SK-N-SH (cell line): ENCODE data around the gene KCNK18. TPM values are rescaled to one million over a fixed set of nuclear protein-coding genes. Genes with fewer than 3 reads are reported as not detected.

Experiments
- CTCF ChIA-PET: fragments of 300-600, 350-600 bp; formaldehyde crosslinking; extraction: SDS; loops from one replicate; lab custom pipeline; 2021; lab: Yijun Ruan, JAX
- POLR2A ChIA-PET: fragments of 350-600 bp; sonication (Branson Sonifier 250); formaldehyde crosslinking; extraction: SDS; loops from one replicate; lab custom pipeline; 2020; ENCODE audit warnings: antibody characterized with exemption, inconsistent platforms; lab: Yijun Ruan, JAX
- DNase-seq: peaks from one replicate; pipeline ENCODE4 v3.0.0; 2012
- H2AFZ ChIP-seq: fragments of 200-600 bp; sonication (generic); 2 replicates; pipeline ENCODE4 v1.8.1; 2016; ENCODE audit warnings: antibody characterized with exemption, mild to moderate bottlenecking, low read depth
- H3F3A ChIP-seq: fragments of 200-600 bp; sonication (generic); replicated peaks from 2 replicates; pipeline ENCODE3; 2016; ENCODE audit warnings: antibody characterized with exemption, mild to moderate bottlenecking; ENCODE audit not compliant: insufficient read depth
- H3K27ac ChIP-seq, 2 experiments: fragments of 200-500 bp in 1 of 2; fragments of 200-600 bp in 1 of 2; sonication (Bioruptor generic) in 1 of 2; sonication (generic), shearing (Covaris generic) in 1 of 2; 2 replicates each; pipeline versions ENCODE4 v1.5.1 to v1.6.1; 2014 to 2016; ENCODE audit warnings: low read depth in 2 of 2, inconsistent platforms in 1 of 2, low read length in 1 of 2, mild to moderate bottlenecking in 1 of 2, mixed read lengths in 1 of 2
- H3K27me3 ChIP-seq: fragments of 200-600 bp; sonication (generic), shearing (Covaris generic); 2 replicates; pipeline ENCODE4 v1.6.1; 2016; ENCODE audit warnings: mixed run types; ENCODE audit not compliant: insufficient read depth
- H3K36me3 ChIP-seq, 2 experiments: fragments of 200-500 bp in 1 of 2; fragments of 200-600 bp in 1 of 2; sonication (Bioruptor generic) in 1 of 2; sonication (generic) in 1 of 2; replicated peaks in 1 of 2; 2 replicates each; pipeline versions ENCODE3 to v1.5.1; 2014 to 2016; ENCODE audit warnings: low read length in 1 of 2, mild to moderate bottlenecking in 1 of 2; ENCODE audit not compliant: insufficient read depth in 2 of 2, control insufficient read depth in 1 of 2
- H3K4me1 ChIP-seq, 2 experiments: fragments of 200-500 bp in 1 of 2; fragments of 200-600 bp in 1 of 2; sonication (Bioruptor generic) in 1 of 2; sonication (generic), shearing (Covaris generic) in 1 of 2; 2 replicates each; pipeline versions ENCODE4 v1.5.1 to v1.6.1; 2014 to 2016; ENCODE audit warnings: low read depth in 1 of 2, low read length in 1 of 2, mixed run types in 1 of 2; ENCODE audit not compliant: insufficient read depth in 2 of 2, control insufficient read depth in 1 of 2
- H3K4me2 ChIP-seq: fragments of 200-600 bp; sonication (generic), shearing (Covaris generic); 2 replicates; pipeline ENCODE4 v1.6.1; 2017; ENCODE audit warnings: mixed run types
- H3K4me3 ChIP-seq, 2 experiments: fragments of 200-500 bp in 1 of 2; fragments of 200-600 bp in 1 of 2; sonication (Bioruptor generic) in 1 of 2; sonication (generic), shearing (Covaris generic) in 1 of 2; 2 replicates each; pipeline versions ENCODE4 v1.5.1 to v1.8.1; 2014 to 2016; ENCODE audit warnings: low read depth in 2 of 2, inconsistent platforms in 1 of 2, low read length in 1 of 2, mild to moderate bottlenecking in 1 of 2, mixed read lengths in 1 of 2, moderate library complexity in 1 of 2
- H3K79me2 ChIP-seq: fragments of 200-600 bp; sonication (generic); 2 replicates; pipeline ENCODE4 v1.8.1; 2017; ENCODE audit warnings: mild to moderate bottlenecking; ENCODE audit not compliant: insufficient read depth
- H3K9ac ChIP-seq: fragments of 200-600 bp; sonication (generic); 2 replicates; pipeline ENCODE4 v1.6.1; 2017; ENCODE audit warnings: mixed run types
- H3K9me2 ChIP-seq: fragments of 200-600 bp; sonication (generic); 2 replicates; pipeline ENCODE4 v1.6.1; 2017; ENCODE audit warnings: mixed run types
- H3K9me3 ChIP-seq: fragments of 200-600 bp; sonication (generic); 2 replicates; pipeline ENCODE4 v1.6.1; 2017; ENCODE audit warnings: mixed run types, mild to moderate bottlenecking, moderate library complexity
- H4K20me1 ChIP-seq: fragments of 200-600 bp; sonication (generic); 2 replicates; pipeline ENCODE4 v1.6.1; 2017; ENCODE audit warnings: mild to moderate bottlenecking, mixed run types; ENCODE audit not compliant: insufficient read depth
- CHD2 ChIP-seq: fragments of 150-350 bp; IDR thresholded peaks from 2 replicates; pipeline ENCODE4 v1.6.1; 2018; ENCODE audit warnings: low read length; ENCODE audit not compliant: partially characterized antibody
- EP300 ChIP-seq, 2 experiments: IDR thresholded peaks; 2 replicates each; pipeline versions ENCODE4 v1.4.0 to v1.6.1; 2012; ENCODE audit warnings: borderline replicate concordance in 1 of 2, low read depth in 1 of 2, low read length in 1 of 2
- EZH2phosphoT487 ChIP-seq: fragments of 200-600 bp; sonication (generic); IDR thresholded peaks from 2 replicates; pipeline ENCODE4 v1.6.1; 2017; ENCODE audit warnings: low read depth, mixed run types, mild to moderate bottlenecking, antibody characterized with exemption, moderate library complexity, borderline replicate concordance
- FOSL2 ChIP-seq: IDR thresholded peaks from 2 replicates; pipeline ENCODE4 v1.4.0; 2012; ENCODE audit warnings: low read depth, mild to moderate bottlenecking, moderate library complexity, borderline replicate concordance
- FOXM1 ChIP-seq: IDR thresholded peaks from 2 replicates; pipeline ENCODE4 v1.4.0; 2012; ENCODE audit warnings: low read depth, mild to moderate bottlenecking
- GATA2 ChIP-seq: sonication (generic); formaldehyde crosslinking; IDR thresholded peaks from 2 replicates; pipeline ENCODE4 v1.5.0; 2020; ENCODE audit warnings: mild to moderate bottlenecking, missing genetic modification reagents
- IRF3 ChIP-seq: fragments of 150-350 bp; IDR thresholded peaks from 2 replicates; pipeline ENCODE4 v1.6.1; 2016; ENCODE audit warnings: mild to moderate bottlenecking, low read depth, low read length
- JUND ChIP-seq: IDR thresholded peaks from 2 replicates; pipeline ENCODE4 v1.4.0; 2012
- MAX ChIP-seq: IDR thresholded peaks from 2 replicates; pipeline ENCODE4 v1.4.0; 2012; ENCODE audit warnings: low read depth
- MXI1 ChIP-seq: IDR thresholded peaks from 2 replicates; pipeline ENCODE4 v1.6.1; 2012; ENCODE audit warnings: mild to moderate bottlenecking, low read depth, low read length, improper control_type of control experiment
- NRF1 ChIP-seq: IDR thresholded peaks from 2 replicates; pipeline ENCODE4 v1.6.1; 2012; ENCODE audit warnings: low read depth, mild to moderate bottlenecking, low read length
- POLR2AphosphoS5 ChIP-seq: IDR thresholded peaks from 2 replicates; pipeline ENCODE4 v1.6.1; 2012; ENCODE audit warnings: low read depth, low read length
- RAD21 ChIP-seq: IDR thresholded peaks from 2 replicates; pipeline ENCODE4 v1.6.1; 2012; ENCODE audit warnings: mild to moderate bottlenecking, low read length
- RFX5 ChIP-seq: IDR thresholded peaks from 2 replicates; pipeline ENCODE4 v1.6.1; 2012; ENCODE audit warnings: mild to moderate bottlenecking, improper control_type of control experiment, low read length
- SIN3A ChIP-seq: IDR thresholded peaks from 2 replicates; pipeline ENCODE4 v1.6.1; 2012; ENCODE audit warnings: low read depth, mild to moderate bottlenecking, low read length, moderate library complexity, borderline replicate concordance
- SMC3 ChIP-seq: IDR thresholded peaks from 2 replicates; pipeline ENCODE4 v1.6.1; 2012; ENCODE audit warnings: low read depth, low read length, improper control_type of control experiment
- ZBTB33 ChIP-seq: IDR thresholded peaks from 2 replicates; pipeline ENCODE4 v1.4.0; 2012; ENCODE audit warnings: low read depth, borderline replicate concordance
- WGBS: methylation state at CpG from one replicate; pipeline ENCODE4 v1.1.6; 2017; ENCODE audit warnings: low lambda C conversion rate; 5-methylcytosine and 5-hydroxymethylcytosine counted together
- polyA plus RNA-seq, 3 experiments: library from polyadenylated mRNA; depleted of rRNA; stranded (reverse); fragments of >200 nt; gene quantifications; 2 replicates each; pipeline ENCODE4 v1.2.3, GENCODE V29; 2012
- TF ChIP-seq, protein P1 (sequence below): IDR thresholded peaks from 2 replicates; pipeline ENCODE4 v1.4.0; 2012; ENCODE audit warnings: low read depth, borderline replicate concordance
- TF ChIP-seq, protein P2 (sequence below): fragments of 200-600 bp; sonication (generic); IDR thresholded peaks from 2 replicates; pipeline ENCODE4 v1.6.1; 2017; ENCODE audit warnings: antibody characterized with exemption, mild to moderate bottlenecking, moderate library complexity

Gene KCNK18
- polyA plus RNA-seq, 1 of the 3 experiments (the other 2 are of a cell fraction), result not detected

DNA sequence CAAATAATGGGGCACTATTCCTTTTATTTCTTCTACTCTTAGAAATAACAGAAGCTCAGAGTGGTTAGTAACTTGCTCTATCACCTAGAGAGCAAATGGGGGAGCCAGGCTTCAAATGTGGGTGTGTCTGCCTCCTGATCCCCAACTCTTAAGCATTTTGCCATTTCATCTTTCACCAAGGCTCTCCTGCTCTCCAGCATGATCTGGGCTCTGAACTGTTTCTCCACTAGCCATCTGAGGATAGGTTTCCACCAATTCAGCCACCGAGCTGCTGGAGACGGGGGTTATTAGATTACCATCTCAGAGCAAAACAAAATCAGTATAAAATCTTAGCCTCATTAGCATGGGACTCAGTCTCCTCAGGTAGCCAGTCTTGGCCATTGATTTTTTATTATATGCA is 39.0 kb upstream of the KCNK18 start:
- CTCF ChIA-PET, result interaction anchor here (1.0 to 7.2 kb wide), 9 partner anchors 9 to 370 kb away, joined by 3 to 46 read pairs (median 4); no protein-coding TSS in a partner anchor
- H3K27ac ChIP-seq, result no peak overlapping the region
- H3K4me1 ChIP-seq, result no peaks in the 10 kb centered on the region; a peak in 1 of 4 replicates
- no peaks in the 10 kb centered on the region for H3K9me3 ChIP-seq
- H3K9me2 ChIP-seq, result no peaks in the 10 kb centered on the region
- H3K36me3 ChIP-seq, result no peaks in the 10 kb centered on the region
- peaks cover 52% of the 10 kb centered on the region for H3K27me3 ChIP-seq
- H3K4me2 ChIP-seq, result no peak overlapping the region
- no peaks in the 10 kb centered on the region for H3F3A ChIP-seq
- TF ChIP-seq ZBTB33 (no peak), JUND (no peak), RAD21 (no peak), FOXM1 (no peak), MXI1 (no peak), CHD2 (no peak), GATA2 (CRISPR knock-in tag) (no peak), MAX (no peak), EZH2phosphoT487 (no peak), FOSL2 (no peak), IRF3 (no peak), NRF1 (no peak), SIN3A (no peak), SMC3 (no peak), POLR2AphosphoS5 (no peak), EP300 (IDR thresholded peaks at IDR 0.05; ENCODE audit: borderline replicate concordance in 1 of 2, low read depth in 1 of 2, low read length in 1 of 2) (no peak), RFX5 (no peak)
- TF ChIP-seq, protein P1, sequence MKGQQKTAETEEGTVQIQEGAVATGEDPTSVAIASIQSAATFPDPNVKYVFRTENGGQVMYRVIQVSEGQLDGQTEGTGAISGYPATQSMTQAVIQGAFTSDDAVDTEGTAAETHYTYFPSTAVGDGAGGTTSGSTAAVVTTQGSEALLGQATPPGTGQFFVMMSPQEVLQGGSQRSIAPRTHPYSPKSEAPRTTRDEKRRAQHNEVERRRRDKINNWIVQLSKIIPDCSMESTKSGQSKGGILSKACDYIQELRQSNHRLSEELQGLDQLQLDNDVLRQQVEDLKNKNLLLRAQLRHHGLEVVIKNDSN, result no peak
- TF ChIP-seq, protein P2, sequence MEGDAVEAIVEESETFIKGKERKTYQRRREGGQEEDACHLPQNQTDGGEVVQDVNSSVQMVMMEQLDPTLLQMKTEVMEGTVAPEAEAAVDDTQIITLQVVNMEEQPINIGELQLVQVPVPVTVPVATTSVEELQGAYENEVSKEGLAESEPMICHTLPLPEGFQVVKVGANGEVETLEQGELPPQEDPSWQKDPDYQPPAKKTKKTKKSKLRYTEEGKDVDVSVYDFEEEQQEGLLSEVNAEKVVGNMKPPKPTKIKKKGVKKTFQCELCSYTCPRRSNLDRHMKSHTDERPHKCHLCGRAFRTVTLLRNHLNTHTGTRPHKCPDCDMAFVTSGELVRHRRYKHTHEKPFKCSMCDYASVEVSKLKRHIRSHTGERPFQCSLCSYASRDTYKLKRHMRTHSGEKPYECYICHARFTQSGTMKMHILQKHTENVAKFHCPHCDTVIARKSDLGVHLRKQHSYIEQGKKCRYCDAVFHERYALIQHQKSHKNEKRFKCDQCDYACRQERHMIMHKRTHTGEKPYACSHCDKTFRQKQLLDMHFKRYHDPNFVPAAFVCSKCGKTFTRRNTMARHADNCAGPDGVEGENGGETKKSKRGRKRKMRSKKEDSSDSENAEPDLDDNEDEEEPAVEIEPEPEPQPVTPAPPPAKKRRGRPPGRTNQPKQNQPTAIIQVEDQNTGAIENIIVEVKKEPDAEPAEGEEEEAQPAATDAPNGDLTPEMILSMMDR, result no peak
- TF ChIP-seq, all 33 proteins: peak for 0
- Histone ChIP-seq H3K9ac (no peak overlapping the region), H3K4me3 (no peak overlapping the region), H4K20me1 (no peaks in the 10 kb centered on the region), H3K79me2 (no peaks in the 10 kb centered on the region), H2AFZ (no peak overlapping the region)
- POLR2A ChIA-PET, result no interaction called here
- no peak for DNase-seq
- WGBS, result 10% methylated on average over 2 of the region's 2 CpGs
